HG02970 (cell line): ENCODE measurements around the gene STOML3.
A peak's percentile ranks its signal among the peaks of the same experiment; 100 is the strongest.
"Not testable (repeated sequence)": the region's sequence is repeated elsewhere in the genome, so short reads cannot be mapped to it uniquely, and the experiment has no call there.

Source experiments
- ATAC-seq: cut with Tn5 transposase; IDR thresholded peaks from one replicate; pipeline ENCODE4 v1.9.1; 2021; ENCODE audit warnings: mild to moderate bottlenecking, moderate library complexity, moderate number of reproducible peaks; ENCODE audit not compliant: unreplicated experiment, low FRiP score

The STOML3 gene

GRCh38 chr13:38990693-38991092 is at the start of gene STOML3:
Gene STOML3, minus strand, starts transcription at chr13:38990831. Its CDS starts 110 bp downstream, at chr13:38990721.
- no peak for ATAC-seq

- no peak for ATAC-seq
These were observed 49.6 kb upstream of the STOML3 start for GRCh38 chr13:39040206-39040605.

- ATAC-seq, result no peak
These were observed 48.4 kb upstream of the STOML3 start for GRCh38 chr13:39039041-39039440.

GRCh38 chr13:39038569-39039030 is 48.0 kb upstream of the STOML3 start:
- peak; percentile 23 for ATAC-seq

- peak; percentile 66 for ATAC-seq
These were observed 47.4 kb upstream of the STOML3 start, which contains the start of the genes NHLRC3 and PROSER1 for GRCh38 chr13:39037880-39038568. Gene NHLRC3, plus strand, starts transcription at chr13:39038456. Its CDS starts 184 bp downstream, at chr13:39038640. Gene PROSER1, minus strand, starts transcription at chr13:39038089. Its CDS starts 847 bp downstream, at chr13:39037242.

GRCh38 chr13:39037410-39037879 is 46.8 kb upstream of the STOML3 start:
- ATAC-seq, result no peak

GRCh38 chr13:39036212-39036611 is 45.6 kb upstream of the STOML3 start:
- no peak for ATAC-seq

- no peak for ATAC-seq
These were observed 45.2 kb upstream of the STOML3 start for GRCh38 chr13:39035799-39036198.

- no peak for ATAC-seq
These were observed 44.6 kb upstream of the STOML3 start for GRCh38 chr13:39035204-39035603.

- ATAC-seq, result no peak
These were observed 43.5 kb upstream of the STOML3 start for GRCh38 chr13:39034085-39034484.

- no peak for ATAC-seq
These were observed 41.5 kb upstream of the STOML3 start for GRCh38 chr13:39032150-39032549.

- no peak for ATAC-seq
These were observed 34.8 kb upstream of the STOML3 start for GRCh38 chr13:39025433-39025839.

GRCh38 chr13:39023761-39024160 is 33.1 kb upstream of the STOML3 start:
- ATAC-seq, result no peak

- ATAC-seq, result no peak
These were observed 32.7 kb upstream of the STOML3 start for GRCh38 chr13:39023316-39023715.

- no peak for ATAC-seq
These were observed 30.3 kb upstream of the STOML3 start for GRCh38 chr13:39020853-39021462.

GRCh38 chr13:39016787-39017186 is 26.2 kb upstream of the STOML3 start:
- peak; percentile 51 for ATAC-seq

- ATAC-seq, result peak; percentile 65
These were observed 25.5 kb upstream of the STOML3 start for GRCh38 chr13:39016087-39016486.

- ATAC-seq, result no peak
These were observed 22.8 kb upstream of the STOML3 start for GRCh38 chr13:39013462-39013861.

- ATAC-seq, result no peak
These were observed 22.0 kb upstream of the STOML3 start for GRCh38 chr13:39012608-39013007.

GRCh38 chr13:39006371-39007111 is 15.9 kb upstream of the STOML3 start:
- ATAC-seq, result not testable (repeated sequence)

GRCh38 chr13:38998739-38999138 is 8.1 kb upstream of the STOML3 start:
- ATAC-seq, result no peak
